GM12872 (cell line): ENCODE data around the gene TSPAN18.

Experiments used
- CTCF ChIP-seq: IDR thresholded peaks from 3 replicates; pipeline ENCODE4 v1.5.1; 2011; ENCODE audit warnings: low read depth, mild to moderate bottlenecking, low read length, moderate library complexity; ENCODE audit not compliant: insufficient read depth

TSPAN18 gene

GRCh38 chr11:44876906-44877305, 150.1 kb downstream of the TSPAN18 start:
- TF ChIP-seq CTCF, result no peak

GRCh38 chr11:44877571-44878497, 151.1 kb downstream of the TSPAN18 start:
- no peak for TF ChIP-seq CTCF

GRCh38 chr11:44878711-44879110, 151.9 kb downstream of the TSPAN18 start:
- no peak for TF ChIP-seq CTCF

GRCh38 chr11:44879432-44879831, 152.7 kb downstream of the TSPAN18 start:
- TF ChIP-seq CTCF, result no peak

GRCh38 chr11:44880511-44880910, 153.7 kb downstream of the TSPAN18 start:
- TF ChIP-seq CTCF, result no peak

- no peak for TF ChIP-seq CTCF
Observed at GRCh38 chr11:44880953-44881352, 154.2 kb downstream of the TSPAN18 start.

- TF ChIP-seq CTCF, result no peak
Observed at GRCh38 chr11:44883277-44883676, 156.5 kb downstream of the TSPAN18 start.
